ENCODE results near the gene SYAP1.
"Not testable (repeated sequence)": the region's sequence is repeated elsewhere in the genome, so short reads cannot be mapped to it uniquely, and the experiment has no call there.

The SYAP1 gene

GRCh38 chrX:16774746-16775145 is 55.3 kb downstream of the SYAP1 start:
- no peak overlapping the region for H3K4me3 ChIP-seq (ENCODE audit: low read depth, low read length)
- TF ChIP-seq CTCF (IDR thresholded peaks at IDR 0.05; ENCODE audit: control insufficient read depth, extremely low read depth, insufficient read depth) = no peak
- no peak for DNase-seq (ENCODE audit: low read depth)

GRCh38 chrX:16778545-16778944 is 59.1 kb downstream of the SYAP1 start:
- no peak overlapping the region for H3K4me3 ChIP-seq (ENCODE audit: low read depth, low read length)
- TF ChIP-seq CTCF (IDR thresholded peaks at IDR 0.05; ENCODE audit: control insufficient read depth, extremely low read depth, insufficient read depth) = no peak
- no peak for DNase-seq (ENCODE audit: low read depth)

GRCh38 chrX:16778993-16779392 is 59.6 kb downstream of the SYAP1 start:
- DNase-seq (ENCODE audit: low read depth) = no peak
- no peak overlapping the region for H3K4me3 ChIP-seq (ENCODE audit: low read depth, low read length)
- TF ChIP-seq CTCF (IDR thresholded peaks at IDR 0.05; ENCODE audit: control insufficient read depth, extremely low read depth, insufficient read depth) = no peak

GRCh38 chrX:16779815-16780214 is 60.4 kb downstream of the SYAP1 start:
- DNase-seq (ENCODE audit: low read depth); H3K4me3 ChIP-seq (ENCODE audit: low read depth, low read length): not testable (repeated sequence)

GRCh38 chrX:16783452-16783851 is 64.0 kb downstream of the SYAP1 start:
- no peak for DNase-seq (ENCODE audit: low read depth)
- H3K4me3 ChIP-seq (ENCODE audit: low read depth, low read length) = no peak overlapping the region
- no peak for TF ChIP-seq CTCF (IDR thresholded peaks at IDR 0.05; ENCODE audit: control insufficient read depth, extremely low read depth, insufficient read depth)

- H3K4me3 ChIP-seq (ENCODE audit: low read depth, low read length); DNase-seq (ENCODE audit: low read depth): not testable (repeated sequence)
Observed at GRCh38 chrX:16784440-16784839, 65.0 kb downstream of the SYAP1 start.

GRCh38 chrX:16785247-16786138 is 66.1 kb downstream of the SYAP1 start:
- DNase-seq (ENCODE audit: low read depth) = no peak
- no peak for TF ChIP-seq CTCF (IDR thresholded peaks at IDR 0.05; ENCODE audit: control insufficient read depth, extremely low read depth, insufficient read depth)
- H3K4me3 ChIP-seq (ENCODE audit: low read depth, low read length) = peak overlapping the region; percentile 72

- DNase-seq (ENCODE audit: low read depth) = peak; percentile 96
- no peak for TF ChIP-seq CTCF (IDR thresholded peaks at IDR 0.05; ENCODE audit: control insufficient read depth, extremely low read depth, insufficient read depth)
- H3K4me3 ChIP-seq (ENCODE audit: low read depth, low read length) = peak within 1 kb of the TSS; percentile 72
Observed at GRCh38 chrX:16786139-16786790, 66.9 kb downstream of the SYAP1 start, which contains the start of gene TXLNG. TXLNG (plus strand) TSS chrX:16786466; CDS start chrX:16786488, 22 bp downstream.

Measured in LNCaP clone FGC (cell line).